IMR-90 (cell line): ENCODE results near the gene PAK4. TPM values are rescaled to one million over a fixed set of nuclear protein-coding genes. Genes with fewer than 3 reads are reported as not detected.

ENCODE experiments used
- ATAC-seq: fragments of 200-7000 bp; cut with Tn5 transposase; 2 replicates; pipeline ENCODE4 v1.9.1; 2020; ENCODE audit warnings: low read depth, mild to moderate bottlenecking, moderate library complexity
- BruUV-seq: library from RNA; stranded (reverse); fragments of 400-500 nt; replicated peaks from 2 replicates; lab custom pipeline; 2021; lab: Mats Ljungman, UMichigan
- CTCF ChIA-PET: fragments of 300-600 bp; formaldehyde crosslinking; extraction: SDS; loops from one replicate; lab custom pipeline; 2021; ENCODE audit warnings: antibody characterized with exemption; lab: Yijun Ruan, JAX
- POLR2A ChIA-PET: fragments of 300-600 bp; sonication (Branson Sonifier 250); formaldehyde crosslinking; loops from one replicate; lab custom pipeline; 2022; ENCODE audit warnings: antibody characterized with exemption; ENCODE audit not compliant: unreplicated experiment; lab: Charles Lee
- DNase-seq: peaks from one replicate; pipeline ENCODE4 v3.0.0; 2013
- H2AFZ ChIP-seq: replicated peaks from 2 replicates; pipeline ENCODE3; 2013; ENCODE audit warnings: low read length, mild to moderate bottlenecking; ENCODE audit not compliant: poor library complexity
- H2AK5ac ChIP-seq: 2 replicates; pipeline ENCODE4 v1.6.1; 2013; ENCODE audit warnings: low read depth, low read length, inconsistent platforms
- H2AK9ac ChIP-seq: replicated peaks from 2 replicates; pipeline ENCODE3; 2013; ENCODE audit warnings: mild to moderate bottlenecking, low read depth, low read length, moderate library complexity; ENCODE audit not compliant: poor library complexity
- H2BK120ac ChIP-seq: 2 replicates; pipeline ENCODE4 v1.6.1; 2013; ENCODE audit warnings: low read depth, low read length, inconsistent platforms
- H2BK15ac ChIP-seq: 3 replicates; pipeline ENCODE4 v1.6.1; 2013; ENCODE audit warnings: low read depth, low read length, inconsistent platforms
- H2BK20ac ChIP-seq: 2 replicates; pipeline ENCODE4 v1.6.1; 2013; ENCODE audit warnings: low read depth, mild to moderate bottlenecking, inconsistent platforms, low read length, moderate library complexity
- H2BK5ac ChIP-seq: 2 replicates; pipeline ENCODE4 v1.6.1; 2013; ENCODE audit warnings: mild to moderate bottlenecking, low read depth, low read length, inconsistent platforms; ENCODE audit not compliant: poor library complexity, severe bottlenecking
- H3K14ac ChIP-seq: replicated peaks from 2 replicates; pipeline ENCODE4 v1.6.1; 2013; ENCODE audit warnings: low read depth, low read length, inconsistent platforms
- H3K18ac ChIP-seq: 2 replicates; pipeline ENCODE4 v1.6.1; 2013; ENCODE audit warnings: low read depth, low read length, control low read depth
- H3K23ac ChIP-seq: 2 replicates; pipeline ENCODE4 v1.6.1; 2013; ENCODE audit warnings: low read depth, low read length, inconsistent platforms
- H3K27ac ChIP-seq: 2 replicates; pipeline ENCODE4 v1.5.1; 2013; ENCODE audit warnings: mild to moderate bottlenecking, control low read depth, low read length; ENCODE audit not compliant: insufficient read depth
- H3K27me3 ChIP-seq: 2 replicates; pipeline ENCODE4 v1.6.1; 2013; ENCODE audit warnings: low read length; ENCODE audit not compliant: control insufficient read depth, insufficient read depth
- H3K36me3 ChIP-seq: 2 replicates; pipeline ENCODE4 v1.6.1; 2013; ENCODE audit warnings: low read length, mixed read lengths; ENCODE audit not compliant: control insufficient read depth, insufficient read depth
- H3K4ac ChIP-seq: 2 replicates; pipeline ENCODE4 v1.6.1; 2013; ENCODE audit warnings: low read depth, low read length, inconsistent platforms
- H3K4me1 ChIP-seq: 2 replicates; pipeline ENCODE4 v1.6.1; 2013; ENCODE audit warnings: low read length, mixed read lengths; ENCODE audit not compliant: control insufficient read depth, insufficient read depth
- H3K4me2 ChIP-seq: 2 replicates; pipeline ENCODE4 v1.6.1; 2013; ENCODE audit warnings: low read depth, mild to moderate bottlenecking, control low read depth, low read length, moderate library complexity
- H3K4me3 ChIP-seq: 2 replicates; pipeline ENCODE4 v1.5.1; 2013; ENCODE audit warnings: low read depth, mild to moderate bottlenecking, control low read depth, low read length, moderate library complexity; ENCODE audit not compliant: insufficient read depth
- H3K56ac ChIP-seq: 2 replicates; pipeline ENCODE4 v1.6.1; 2013; ENCODE audit warnings: low read length, inconsistent platforms; ENCODE audit not compliant: insufficient read depth; ENCODE audit errors: extremely low read depth
- H3K79me1 ChIP-seq, 2 experiments: 2 replicates each; pipeline ENCODE4 v1.6.1; 2013; ENCODE audit warnings: low read length in 2 of 2, inconsistent platforms in 1 of 2, low read depth in 1 of 2
- H3K9ac ChIP-seq: 2 replicates; pipeline ENCODE4 v1.6.1; 2013; ENCODE audit warnings: low read depth, low read length, control low read depth
- H3K9me1 ChIP-seq: 2 replicates; pipeline ENCODE4 v1.6.1; 2013; ENCODE audit warnings: low read length, inconsistent platforms; ENCODE audit not compliant: insufficient read depth
- H3K9me3 ChIP-seq: 2 replicates; pipeline ENCODE4 v1.6.1; 2013; ENCODE audit warnings: low read length; ENCODE audit not compliant: control insufficient read depth, insufficient read depth
- H4K20me1 ChIP-seq: 2 replicates; pipeline ENCODE4 v1.6.1; 2013; ENCODE audit warnings: low read length, inconsistent platforms; ENCODE audit not compliant: insufficient read depth
- H4K5ac ChIP-seq: 2 replicates; pipeline ENCODE4 v1.6.1; 2013; ENCODE audit warnings: mild to moderate bottlenecking, low read depth, low read length, control low read depth
- H4K8ac ChIP-seq, 2 experiments: 2 replicates each; pipeline ENCODE4 v1.6.1; 2013; ENCODE audit warnings: low read depth in 2 of 2, low read length in 2 of 2, control low read depth in 1 of 2, inconsistent platforms in 1 of 2
- H4K91ac ChIP-seq: 2 replicates; pipeline ENCODE4 v1.6.1; 2013; ENCODE audit warnings: low read depth, low read length, inconsistent platforms; ENCODE audit not compliant: insufficient read depth
- CHD1 ChIP-seq: IDR thresholded peaks from 2 replicates; pipeline ENCODE4 v1.6.1; 2012; ENCODE audit warnings: low read depth, low read length, improper control_type of control experiment
- MAZ ChIP-seq: IDR thresholded peaks from 2 replicates; pipeline ENCODE4 v1.6.1; 2012; ENCODE audit warnings: low read depth, mild to moderate bottlenecking, low read length, improper control_type of control experiment, moderate library complexity, borderline replicate concordance
- MXI1 ChIP-seq: IDR thresholded peaks from 2 replicates; pipeline ENCODE4 v1.6.1; 2012; ENCODE audit warnings: low read depth, mild to moderate bottlenecking, low read length, moderate library complexity, borderline replicate concordance
- RAD21 ChIP-seq: IDR thresholded peaks from 2 replicates; pipeline ENCODE4 v1.6.1; 2012; ENCODE audit warnings: low read length, improper control_type of control experiment
- RCOR1 ChIP-seq: IDR thresholded peaks from 2 replicates; pipeline ENCODE4 v1.6.1; 2012; ENCODE audit warnings: mild to moderate bottlenecking, low read length, improper control_type of control experiment; ENCODE audit not compliant: insufficient replicate concordance
- SMC3 ChIP-seq: fragments of 150-350 bp; IDR thresholded peaks from 2 replicates; pipeline ENCODE4 v1.6.1; 2016; ENCODE audit warnings: low read depth, mild to moderate bottlenecking, antibody characterized with exemption, low read length, moderate library complexity
- WGBS, 2 experiments: methylation state at CpG; one replicate each; pipeline versions ENCODE4 v1.1.5 to v1.1.7; 2013; ENCODE audit warnings: missing lambda C conversion rate in 2 of 2; ENCODE audit not compliant: insufficient read length in 1 of 2; ENCODE audit errors: extremely low coverage in 2 of 2; 5-methylcytosine and 5-hydroxymethylcytosine counted together
- dilution Hi-C: fragments of 300-500 bp; cut with HindIII; formaldehyde crosslinking; loops from one replicate; pipeline ENCODE4 v1.14.3; 2018; ENCODE audit warnings: low sequenced_read_pairs; ENCODE audit not compliant: unreplicated experiment
- in situ Hi-C: fragments of 300-500 bp; cut with MboI; formaldehyde crosslinking; loops from 3 replicates; pipeline ENCODE4 v1.14.3; 2019; ENCODE audit warnings: low sequenced_read_pairs, inconsistent platforms, mixed read lengths
- intact Hi-C: fragments of 100-400 bp; cut with micrococcal nuclease; formaldehyde crosslinking; loops from 2 replicates; pipeline ENCODE4 v1.10.0; 2022
- polyA plus RNA-seq, 3 experiments: library from polyadenylated mRNA; depleted of rRNA; stranded (reverse); fragments of >200 nt; gene quantifications; 2 replicates each; pipeline ENCODE4 v1.2.3, GENCODE V29; 2012; ENCODE audit warnings: low replicate concordance in 1 of 3
- total RNA-seq: library from RNA; depleted of rRNA; stranded (reverse); fragments of >200 nt; gene quantifications from 2 replicates; pipeline ENCODE4 v1.2.3, GENCODE V29; 2012
- TF ChIP-seq, protein P1 (sequence below): fragments of 150-350 bp; IDR thresholded peaks from 2 replicates; pipeline ENCODE4 v1.6.1; 2017; ENCODE audit warnings: mild to moderate bottlenecking, antibody characterized with exemption, low read length, low read depth
- TF ChIP-seq, protein P2 (sequence below): conservative IDR thresholded peaks from 2 replicates; pipeline ENCODE4 v1.5.1; 2012; ENCODE audit warnings: mild to moderate bottlenecking, low read depth, low read length, improper control_type of control experiment

The PAK4 gene
- total and polyA plus RNA-seq, 2 of the 4 experiments (the other 2 are of a cell fraction): 2.0 to 27.2 TPM

DNA sequence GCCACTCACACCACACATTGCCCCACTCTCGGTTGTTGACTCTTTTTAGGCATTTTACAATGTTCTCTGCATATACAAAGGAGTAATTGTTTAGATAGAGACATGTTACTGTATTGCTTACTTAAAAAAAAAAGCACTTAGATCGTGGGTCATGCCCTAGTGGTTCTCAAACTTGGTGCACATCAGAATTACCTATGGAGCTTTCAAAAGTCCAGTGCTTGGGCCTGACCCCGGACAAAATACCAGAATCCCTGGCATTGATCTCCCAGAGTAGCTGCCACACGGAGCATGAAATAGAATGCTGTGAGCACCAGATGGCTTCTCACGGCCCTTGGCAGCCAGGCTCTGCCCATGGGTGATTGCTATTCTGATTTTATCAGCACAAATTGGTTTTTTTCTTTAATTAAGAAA, 21.4 kb upstream of the PAK4 start:
- Histone ChIP-seq H3K27ac (no peak overlapping the region), H2BK5ac (no peak overlapping the region), H3K9me3 (no peaks in the 10 kb centered on the region), H3K56ac (no peak overlapping the region), H3K4ac (no peak overlapping the region), H3K4me1 (no peaks in the 10 kb centered on the region), H3K18ac (no peak overlapping the region), H2AFZ (no peak overlapping the region), H3K4me2 (no peak overlapping the region), H3K14ac (no peak overlapping the region), H4K8ac (no peak overlapping the region), H3K23ac (no peak overlapping the region), H2BK15ac (no peak overlapping the region), H2AK5ac (no peak overlapping the region), H3K9me1 (no peaks in the 10 kb centered on the region), H4K5ac (no peak overlapping the region), H3K4me3 (no peak overlapping the region), H2BK120ac (no peak overlapping the region), H3K27me3 (peaks cover 12% of the 10 kb centered on the region), H2BK20ac (no peak overlapping the region), H3K36me3 (no peaks in the 10 kb centered on the region), H4K91ac (no peak overlapping the region), H2AK9ac (no peak overlapping the region), H3K79me1 (no peaks in the 10 kb centered on the region), H4K20me1 (no peaks in the 10 kb centered on the region), H3K9ac (no peak overlapping the region)
- no peak for DNase-seq
- 48% methylated on average over 2 of the region's 5 CpGs; no CpG with 5 or more reads in 1 of the 2 experiments for WGBS, 2 experiments
- dilution Hi-C loops (no loop called here), in situ Hi-C loops (no loop called here), intact Hi-C loops (no loop called here)
- CTCF ChIA-PET: no interaction called here
- TF ChIP-seq SMC3: no peak
- TF ChIP-seq, protein P1, sequence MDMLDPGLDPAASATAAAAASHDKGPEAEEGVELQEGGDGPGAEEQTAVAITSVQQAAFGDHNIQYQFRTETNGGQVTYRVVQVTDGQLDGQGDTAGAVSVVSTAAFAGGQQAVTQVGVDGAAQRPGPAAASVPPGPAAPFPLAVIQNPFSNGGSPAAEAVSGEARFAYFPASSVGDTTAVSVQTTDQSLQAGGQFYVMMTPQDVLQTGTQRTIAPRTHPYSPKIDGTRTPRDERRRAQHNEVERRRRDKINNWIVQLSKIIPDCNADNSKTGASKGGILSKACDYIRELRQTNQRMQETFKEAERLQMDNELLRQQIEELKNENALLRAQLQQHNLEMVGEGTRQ: no peak
- no peak for TF ChIP-seq RAD21
- TF ChIP-seq RCOR1: no peak
- TF ChIP-seq, protein P2, sequence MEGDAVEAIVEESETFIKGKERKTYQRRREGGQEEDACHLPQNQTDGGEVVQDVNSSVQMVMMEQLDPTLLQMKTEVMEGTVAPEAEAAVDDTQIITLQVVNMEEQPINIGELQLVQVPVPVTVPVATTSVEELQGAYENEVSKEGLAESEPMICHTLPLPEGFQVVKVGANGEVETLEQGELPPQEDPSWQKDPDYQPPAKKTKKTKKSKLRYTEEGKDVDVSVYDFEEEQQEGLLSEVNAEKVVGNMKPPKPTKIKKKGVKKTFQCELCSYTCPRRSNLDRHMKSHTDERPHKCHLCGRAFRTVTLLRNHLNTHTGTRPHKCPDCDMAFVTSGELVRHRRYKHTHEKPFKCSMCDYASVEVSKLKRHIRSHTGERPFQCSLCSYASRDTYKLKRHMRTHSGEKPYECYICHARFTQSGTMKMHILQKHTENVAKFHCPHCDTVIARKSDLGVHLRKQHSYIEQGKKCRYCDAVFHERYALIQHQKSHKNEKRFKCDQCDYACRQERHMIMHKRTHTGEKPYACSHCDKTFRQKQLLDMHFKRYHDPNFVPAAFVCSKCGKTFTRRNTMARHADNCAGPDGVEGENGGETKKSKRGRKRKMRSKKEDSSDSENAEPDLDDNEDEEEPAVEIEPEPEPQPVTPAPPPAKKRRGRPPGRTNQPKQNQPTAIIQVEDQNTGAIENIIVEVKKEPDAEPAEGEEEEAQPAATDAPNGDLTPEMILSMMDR: no peak
- TF ChIP-seq MXI1: no peak
- TF ChIP-seq CHD1: no peak
- TF ChIP-seq MAZ: no peak
- BruUV-seq: no TSS peak
- POLR2A ChIA-PET: no interaction called here
- no peak for ATAC-seq
